MCF 10A (cell line): ENCODE data around the gene ZBTB44. TPM values are rescaled to one million over a fixed set of nuclear protein-coding genes. Genes with fewer than 3 reads are reported as not detected.

Experiments
- BruUV-seq: library from RNA; stranded (reverse); fragments of 400-500 nt; replicated peaks from 2 replicates; lab custom pipeline; 2021; lab: Mats Ljungman, UMichigan
- CTCF ChIA-PET: fragments of 300-600 bp; sonication (Branson Sonifier 250); formaldehyde crosslinking; extraction: SDS; loops from one replicate; lab custom pipeline; 2021; ENCODE audit warnings: antibody characterized with exemption, inconsistent platforms; lab: Yijun Ruan, JAX
- POLR2A ChIA-PET: fragments of 300-600, 350-650 bp; sonication (Branson Sonifier 250); formaldehyde crosslinking; extraction: SDS; loops from one replicate; lab custom pipeline; 2020; ENCODE audit warnings: antibody characterized with exemption, inconsistent platforms; lab: Yijun Ruan, JAX
- DNase-seq: peaks from one replicate; pipeline ENCODE4 v3.0.0-alpha.2; 2018; ENCODE audit not compliant: unreplicated experiment
- H3K27ac Mint-ChIP-seq: one replicate; pipeline ENCODE4 v1.8.0; 2022; ENCODE audit warnings: mild to moderate bottlenecking, low read depth, mixed read lengths; ENCODE audit not compliant: unreplicated experiment
- H3K27me3 Mint-ChIP-seq: one replicate; pipeline ENCODE4 v1.8.0; 2022; ENCODE audit warnings: mixed read lengths; ENCODE audit not compliant: insufficient read depth, unreplicated experiment
- H3K36me3 Mint-ChIP-seq: one replicate; pipeline ENCODE4 v1.8.0; 2022; ENCODE audit warnings: mild to moderate bottlenecking, moderate library complexity, mixed read lengths; ENCODE audit not compliant: insufficient read depth, unreplicated experiment
- H3K4me1 Mint-ChIP-seq: one replicate; pipeline ENCODE4 v1.8.0; 2022; ENCODE audit warnings: mixed read lengths; ENCODE audit not compliant: insufficient read depth, unreplicated experiment
- H3K4me3 Mint-ChIP-seq: one replicate; pipeline ENCODE4 v1.8.0; 2022; ENCODE audit warnings: mild to moderate bottlenecking, moderate library complexity, mixed read lengths; ENCODE audit not compliant: unreplicated experiment
- H3K9me3 Mint-ChIP-seq: one replicate; pipeline ENCODE4 v1.8.0; 2022; ENCODE audit warnings: mixed read lengths; ENCODE audit not compliant: unreplicated experiment
- CTCF ChIP-seq: fragments of 200-600 bp; IDR thresholded peaks from one replicate; pipeline ENCODE4 v1.8.0; 2022; ENCODE audit warnings: antibody characterized with exemption, mild to moderate bottlenecking; ENCODE audit not compliant: unreplicated experiment
- intact Hi-C: fragments of 100-400 bp; cut with micrococcal nuclease; formaldehyde crosslinking; loops from 2 replicates; pipeline ENCODE4 v1.14.1; 2022
- total RNA-seq: library from RNA; stranded (reverse); gene quantifications from 2 replicates; pipeline ENCODE4 v1.2.3, GENCODE V29; 2022

ZBTB44 gene
- total RNA-seq, 1 experiment from 2014 or later, result 28.5 TPM

- H3K4me3 Mint-ChIP-seq, result no peak overlapping the region
- no TSS peak for BruUV-seq
- POLR2A ChIA-PET, result no interaction called here
Observed at GRCh38 chr11:130201026-130201425, 113.7 kb downstream of the ZBTB44 start.

DNA sequence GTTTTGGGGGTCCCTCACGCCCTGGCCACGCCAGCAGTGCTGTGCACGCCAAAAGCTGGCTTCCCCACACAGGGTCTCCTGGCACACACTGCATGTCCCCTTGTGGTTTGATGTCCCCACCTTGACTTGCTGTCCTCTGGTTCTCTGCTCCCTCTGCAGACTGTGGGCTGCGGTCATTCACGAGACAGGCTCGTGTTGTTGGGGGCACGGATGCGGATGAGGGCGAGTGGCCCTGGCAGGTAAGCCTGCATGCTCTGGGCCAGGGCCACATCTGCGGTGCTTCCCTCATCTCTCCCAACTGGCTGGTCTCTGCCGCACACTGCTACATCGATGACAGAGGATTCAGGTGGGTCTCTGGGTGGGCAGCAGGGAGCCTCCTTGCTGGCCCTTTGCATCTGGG, 114.9 kb downstream of the ZBTB44 start:
- H3K9me3 Mint-ChIP-seq, result no peaks in the 10 kb centered on the region
- no peak overlapping the region for H3K4me3 Mint-ChIP-seq
- no peak for TF ChIP-seq CTCF
- no peak for DNase-seq
- intact Hi-C loops, result no loop called here
- BruUV-seq, result no TSS peak
- POLR2A ChIA-PET, result no interaction called here
- no peaks in the 10 kb centered on the region for H3K4me1 Mint-ChIP-seq
- H3K36me3 Mint-ChIP-seq, result peaks cover 4% of the 10 kb centered on the region
- H3K27ac Mint-ChIP-seq, result no peak overlapping the region
- CTCF ChIA-PET, result interaction anchor here (0.6 to 1.4 kb wide), 4 partner anchors 13 to 694 kb away, joined by 3 to 4 read pairs (median 3); no protein-coding TSS in a partner anchor
- no peaks in the 10 kb centered on the region for H3K27me3 Mint-ChIP-seq

More at GRCh38 chr11:130201026-130201425, 113.7 kb downstream of the ZBTB44 start:
- Mint-ChIP-seq H3K27ac (no peak overlapping the region), H3K36me3 (peaks cover 4% of the 10 kb centered on the region), H3K27me3 (no peaks in the 10 kb centered on the region), H3K9me3 (no peaks in the 10 kb centered on the region), H3K4me1 (no peaks in the 10 kb centered on the region)
- no peak for DNase-seq
- CTCF ChIA-PET, result interaction anchor here (0.6 to 4.9 kb wide), 4 partner anchors 12 to 278 kb away, joined by 3 to 33 read pairs (median 3); no protein-coding TSS in a partner anchor
- intact Hi-C loops, result no loop called here
- TF ChIP-seq CTCF, result no peak

DNA sequence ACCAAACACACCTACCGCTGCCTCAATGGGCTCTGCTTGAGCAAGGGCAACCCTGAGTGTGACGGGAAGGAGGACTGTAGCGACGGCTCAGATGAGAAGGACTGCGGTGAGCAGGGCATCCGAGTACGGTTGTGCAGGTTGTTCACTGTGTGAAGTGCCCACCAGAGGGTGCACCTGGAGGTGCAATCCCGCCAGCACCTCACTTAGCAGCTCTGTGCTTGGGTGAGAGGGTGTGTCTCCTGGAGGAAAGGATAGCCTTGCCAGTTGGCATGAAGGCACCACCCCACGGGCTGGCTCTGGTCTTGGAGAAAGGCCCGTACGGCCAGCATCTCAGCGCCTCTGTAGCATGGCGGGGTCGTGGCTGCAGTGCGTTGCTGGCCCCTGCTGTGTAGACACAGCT, 115.8 kb downstream of the ZBTB44 start:
- Mint-ChIP-seq H3K4me3 (no peak overlapping the region), H3K4me1 (no peaks in the 10 kb centered on the region), H3K9me3 (no peaks in the 10 kb centered on the region), H3K27me3 (no peaks in the 10 kb centered on the region), H3K27ac (no peak overlapping the region), H3K36me3 (peaks cover 4% of the 10 kb centered on the region)
- CTCF ChIA-PET, result interaction anchor here (0.6 to 1.4 kb wide), 3 partner anchors 13 to 695 kb away, joined by 3 to 4 read pairs (median 3); no protein-coding TSS in a partner anchor
- no peak for TF ChIP-seq CTCF
- intact Hi-C loops, result no loop called here
- POLR2A ChIA-PET, result no interaction called here
- BruUV-seq, result no TSS peak
- no peak for DNase-seq

GRCh38 chr11:130198292-130198691, 116.4 kb downstream of the ZBTB44 start:
- peaks cover 4% of the 10 kb centered on the region for H3K36me3 Mint-ChIP-seq
- no peaks in the 10 kb centered on the region for H3K9me3 Mint-ChIP-seq
- H3K27me3 Mint-ChIP-seq, result no peaks in the 10 kb centered on the region
- H3K4me1 Mint-ChIP-seq, result no peaks in the 10 kb centered on the region
- DNase-seq, result no peak
- no TSS peak for BruUV-seq
- TF ChIP-seq CTCF, result no peak
- no peak overlapping the region for H3K4me3 Mint-ChIP-seq
- intact Hi-C loops, result no loop called here
- POLR2A ChIA-PET, result no interaction called here
- CTCF ChIA-PET, result interaction anchor here (0.6 to 1.0 kb wide), 2 partner anchors 14 to 25 kb away, joined by 3 read pairs; no protein-coding TSS in a partner anchor
- H3K27ac Mint-ChIP-seq, result no peak overlapping the region
